Measurements from ENCODE around the gene CLEC1B. TPM values are rescaled to one million over a fixed set of nuclear protein-coding genes. Genes with fewer than 3 reads are reported as not detected.

Gene CLEC1B
- total and polyA plus RNA-seq, 9 of the 15 experiments (the other 6 are each of a cell fraction or from before 2014, with no cell fraction given): not detected

- WGBS (ENCODE audit: insufficient coverage, low coverage, missing lambda C conversion rate): 2% methylated on average over 5 of the region's 5 CpGs
- ChIA-PET POLR2A (no interaction called here), CTCF (ENCODE audit: low intra/inter-chr PET ratio) (no interaction called here)
- Histone ChIP-seq H3K36me3 (ENCODE audit: control insufficient read depth, insufficient read depth, low read length) (no peaks in the 10 kb centered on the region), H3K9me1 (ENCODE audit: control insufficient read depth, insufficient read depth, low read length) (no peaks in the 10 kb centered on the region), H3K9ac (ENCODE audit: insufficient read depth in 1 of 2, low read depth in 2 of 2, low read length in 2 of 2) (no peak overlapping the region), H3K9me3 (replicated peaks; ENCODE audit: control insufficient read depth, insufficient read depth, low read depth, low read length) (no peaks in the 10 kb centered on the region), H3K27ac (ENCODE audit: extremely low read depth, low read depth, low read length) (no peak overlapping the region), H2AFZ (ENCODE audit: low read depth, low read length) (no peak overlapping the region), H3K27me3 (ENCODE audit: control insufficient read depth in 2 of 2, insufficient read depth in 2 of 2, low read length in 2 of 2) (no peaks in the 10 kb centered on the region), H3K4me1 (replicated peaks in 1 of 2; ENCODE audit: control insufficient read depth in 2 of 2, insufficient read depth in 2 of 2, low read length in 2 of 2) (no peaks in the 10 kb centered on the region), H3K79me2 (ENCODE audit: control insufficient read depth, insufficient read depth, low read length) (no peaks in the 10 kb centered on the region), H3K4me2 (ENCODE audit: insufficient read depth, low read length) (no peak overlapping the region), H4K20me1 (replicated peaks; ENCODE audit: control insufficient read depth, insufficient read depth, low read length) (no peaks in the 10 kb centered on the region), H3K4me3 (no peak overlapping the region)
- DNase-seq (ENCODE audit: extremely low read depth in 1 of 4, low spot score in 3 of 4) (no peak), ATAC-seq (no peak), FAIRE-seq (no peak)
- TF ChIP-seq, protein P1, sequence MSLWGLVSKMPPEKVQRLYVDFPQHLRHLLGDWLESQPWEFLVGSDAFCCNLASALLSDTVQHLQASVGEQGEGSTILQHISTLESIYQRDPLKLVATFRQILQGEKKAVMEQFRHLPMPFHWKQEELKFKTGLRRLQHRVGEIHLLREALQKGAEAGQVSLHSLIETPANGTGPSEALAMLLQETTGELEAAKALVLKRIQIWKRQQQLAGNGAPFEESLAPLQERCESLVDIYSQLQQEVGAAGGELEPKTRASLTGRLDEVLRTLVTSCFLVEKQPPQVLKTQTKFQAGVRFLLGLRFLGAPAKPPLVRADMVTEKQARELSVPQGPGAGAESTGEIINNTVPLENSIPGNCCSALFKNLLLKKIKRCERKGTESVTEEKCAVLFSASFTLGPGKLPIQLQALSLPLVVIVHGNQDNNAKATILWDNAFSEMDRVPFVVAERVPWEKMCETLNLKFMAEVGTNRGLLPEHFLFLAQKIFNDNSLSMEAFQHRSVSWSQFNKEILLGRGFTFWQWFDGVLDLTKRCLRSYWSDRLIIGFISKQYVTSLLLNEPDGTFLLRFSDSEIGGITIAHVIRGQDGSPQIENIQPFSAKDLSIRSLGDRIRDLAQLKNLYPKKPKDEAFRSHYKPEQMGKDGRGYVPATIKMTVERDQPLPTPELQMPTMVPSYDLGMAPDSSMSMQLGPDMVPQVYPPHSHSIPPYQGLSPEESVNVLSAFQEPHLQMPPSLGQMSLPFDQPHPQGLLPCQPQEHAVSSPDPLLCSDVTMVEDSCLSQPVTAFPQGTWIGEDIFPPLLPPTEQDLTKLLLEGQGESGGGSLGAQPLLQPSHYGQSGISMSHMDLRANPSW (CRISPR knock-in tag; IDR thresholded peaks at IDR 0.05): no peak
- TF ChIP-seq ZNF551 (CRISPR knock-in tag; IDR thresholded peaks at IDR 0.05) (no peak), XRCC4 (IDR thresholded peaks at IDR 0.05; ENCODE audit: extremely low read depth, insufficient read depth, insufficient read length) (no peak), GATAD2A (IDR thresholded peaks at IDR 0.05) (no peak), CHD1 (IDR thresholded peaks at IDR 0.05; ENCODE audit: low read length) (no peak), HMBOX1 (IDR thresholded peaks at IDR 0.05) (no peak), HDAC6 (IDR thresholded peaks at IDR 0.05; ENCODE audit: low read depth, low read length) (no peak), OTX1 (CRISPR knock-in tag; IDR thresholded peaks at IDR 0.05) (no peak)
- TF ChIP-seq, protein P2, sequence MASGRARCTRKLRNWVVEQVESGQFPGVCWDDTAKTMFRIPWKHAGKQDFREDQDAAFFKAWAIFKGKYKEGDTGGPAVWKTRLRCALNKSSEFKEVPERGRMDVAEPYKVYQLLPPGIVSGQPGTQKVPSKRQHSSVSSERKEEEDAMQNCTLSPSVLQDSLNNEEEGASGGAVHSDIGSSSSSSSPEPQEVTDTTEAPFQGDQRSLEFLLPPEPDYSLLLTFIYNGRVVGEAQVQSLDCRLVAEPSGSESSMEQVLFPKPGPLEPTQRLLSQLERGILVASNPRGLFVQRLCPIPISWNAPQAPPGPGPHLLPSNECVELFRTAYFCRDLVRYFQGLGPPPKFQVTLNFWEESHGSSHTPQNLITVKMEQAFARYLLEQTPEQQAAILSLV (tag; IDR thresholded peaks at IDR 0.05): no peak
- TF ChIP-seq, protein P3, sequence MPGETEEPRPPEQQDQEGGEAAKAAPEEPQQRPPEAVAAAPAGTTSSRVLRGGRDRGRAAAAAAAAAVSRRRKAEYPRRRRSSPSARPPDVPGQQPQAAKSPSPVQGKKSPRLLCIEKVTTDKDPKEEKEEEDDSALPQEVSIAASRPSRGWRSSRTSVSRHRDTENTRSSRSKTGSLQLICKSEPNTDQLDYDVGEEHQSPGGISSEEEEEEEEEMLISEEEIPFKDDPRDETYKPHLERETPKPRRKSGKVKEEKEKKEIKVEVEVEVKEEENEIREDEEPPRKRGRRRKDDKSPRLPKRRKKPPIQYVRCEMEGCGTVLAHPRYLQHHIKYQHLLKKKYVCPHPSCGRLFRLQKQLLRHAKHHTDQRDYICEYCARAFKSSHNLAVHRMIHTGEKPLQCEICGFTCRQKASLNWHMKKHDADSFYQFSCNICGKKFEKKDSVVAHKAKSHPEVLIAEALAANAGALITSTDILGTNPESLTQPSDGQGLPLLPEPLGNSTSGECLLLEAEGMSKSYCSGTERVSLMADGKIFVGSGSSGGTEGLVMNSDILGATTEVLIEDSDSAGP (CRISPR knock-in tag; IDR thresholded peaks at IDR 0.05): no peak
- no TSS peak for BruUV-seq (replicated peaks)
- intact Hi-C loops (cut with micrococcal nuclease) (no loop called here), in situ Hi-C loops (cut with MboI) (no loop called here)
These were observed 19.5 kb upstream of the CLEC1B start for GRCh38 chr12:10018386-10018785.
